Measurements from ENCODE around the gene HMG20B.
"Not testable (repeated sequence)": the region's sequence is repeated elsewhere in the genome, so short reads cannot be mapped to it uniquely, and the experiment has no call there.

Gene HMG20B

GRCh38 chr19:3572855-3573161, at the start of gene HMG20B:
TSS of gene HMG20B (plus strand) at chr19:3572944. CDS start at chr19:3573310, 366 bp downstream.
- no peak for DNase-seq

DNA sequence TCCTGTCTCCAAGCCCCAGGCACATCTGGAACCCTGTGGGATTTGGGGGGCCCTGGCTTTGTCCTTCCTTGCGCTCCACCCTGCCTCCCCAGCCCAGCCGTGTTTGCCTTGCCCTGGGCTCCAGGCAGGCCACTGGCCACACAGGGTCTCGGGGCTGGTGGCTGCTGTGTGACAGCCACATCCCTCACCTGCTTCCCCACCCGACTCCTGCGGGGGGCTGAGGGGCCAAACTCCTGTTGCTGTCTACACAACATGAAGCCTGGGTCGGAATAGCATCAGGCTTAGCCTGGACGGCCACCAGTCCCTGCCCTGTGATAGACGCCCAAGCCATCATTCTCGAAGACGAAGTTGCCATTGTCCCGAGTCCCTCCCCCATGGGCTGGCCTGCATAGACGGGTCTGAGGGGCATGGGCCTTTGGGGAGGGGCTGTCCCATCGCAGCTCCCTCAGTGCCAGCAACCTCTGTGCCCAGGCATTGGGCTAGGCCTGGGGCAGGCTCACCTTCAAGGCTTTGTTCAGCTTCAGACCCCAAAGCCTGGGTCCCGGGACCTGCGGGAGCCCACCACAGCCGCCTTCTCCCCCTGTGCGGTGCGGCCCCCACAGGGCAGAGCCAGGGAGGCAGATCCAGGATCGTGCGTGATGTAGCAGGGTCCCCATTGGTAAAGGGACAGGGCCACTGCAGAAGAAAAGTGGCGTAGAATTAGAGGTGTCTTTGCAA, 49.2 kb upstream of the HMG20B start:
- DNase-seq = no peak

DNA sequence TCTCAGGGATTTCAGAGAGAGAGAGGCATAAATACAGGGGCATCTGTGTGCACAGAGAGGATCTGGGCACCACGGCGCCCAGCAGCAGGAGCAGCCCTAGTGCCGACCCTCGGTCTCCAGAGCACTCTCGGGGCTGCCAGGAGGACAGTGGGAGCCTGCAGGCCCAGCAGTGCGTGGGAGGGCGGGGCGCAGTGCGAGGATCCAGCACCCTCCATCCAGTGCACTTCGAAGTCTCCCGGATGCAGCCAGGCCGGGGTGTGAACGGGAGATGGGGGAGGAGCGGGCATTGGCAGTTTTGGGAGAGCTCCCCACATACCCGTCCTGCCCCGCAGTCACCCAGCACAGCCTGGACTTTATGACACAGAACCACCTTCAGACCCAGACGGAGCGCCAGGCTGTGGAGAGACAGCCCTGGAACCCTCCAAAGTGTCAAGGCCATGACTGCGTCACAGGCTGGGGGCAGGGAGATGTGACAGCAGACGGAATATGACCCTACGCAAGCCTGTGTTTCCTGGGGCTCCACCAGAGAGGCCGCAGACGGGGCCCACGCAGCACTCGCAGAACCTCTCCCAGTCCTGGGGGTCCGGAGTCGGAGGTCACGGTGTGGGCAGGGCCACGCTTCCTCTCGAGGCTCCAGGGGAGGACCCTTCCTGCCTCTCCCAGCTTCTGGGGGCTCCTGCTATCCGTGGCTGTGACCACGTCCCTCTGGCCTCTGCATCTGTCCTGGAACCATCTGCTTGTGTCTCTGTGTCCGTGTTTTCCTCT, 48.5 kb upstream of the HMG20B start:
- no peak for DNase-seq

DNA sequence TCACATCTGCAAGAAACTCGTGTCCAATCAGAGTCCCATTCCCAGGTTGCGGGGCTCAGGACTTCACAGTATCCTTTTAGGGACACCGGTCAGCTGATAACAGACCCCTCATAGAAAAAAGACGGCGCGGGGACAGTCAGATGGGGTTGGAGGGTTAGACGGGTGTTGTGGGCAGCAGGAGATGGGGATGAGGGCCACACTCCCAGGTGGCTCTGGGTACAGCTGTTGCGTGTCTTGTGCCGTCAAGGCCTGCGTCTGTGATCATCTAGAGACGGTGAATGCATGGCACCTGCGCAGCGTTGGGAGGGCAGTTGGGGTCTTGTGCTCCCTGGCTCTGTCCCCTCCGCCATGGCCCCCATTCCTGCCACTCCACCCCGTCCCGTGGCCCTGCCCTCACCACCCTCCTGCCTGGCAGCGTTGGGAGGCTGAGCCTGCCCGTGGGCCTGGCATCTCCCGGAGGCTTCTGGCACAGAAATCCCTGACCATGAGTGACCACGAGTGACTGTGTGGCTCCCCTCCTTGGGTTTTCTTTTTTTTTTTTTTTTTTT, 47.8 kb upstream of the HMG20B start:
- DNase-seq = no peak

- no peak for DNase-seq
Observed at GRCh38 chr19:3526507-3527237, 46.1 kb upstream of the HMG20B start.

DNA sequence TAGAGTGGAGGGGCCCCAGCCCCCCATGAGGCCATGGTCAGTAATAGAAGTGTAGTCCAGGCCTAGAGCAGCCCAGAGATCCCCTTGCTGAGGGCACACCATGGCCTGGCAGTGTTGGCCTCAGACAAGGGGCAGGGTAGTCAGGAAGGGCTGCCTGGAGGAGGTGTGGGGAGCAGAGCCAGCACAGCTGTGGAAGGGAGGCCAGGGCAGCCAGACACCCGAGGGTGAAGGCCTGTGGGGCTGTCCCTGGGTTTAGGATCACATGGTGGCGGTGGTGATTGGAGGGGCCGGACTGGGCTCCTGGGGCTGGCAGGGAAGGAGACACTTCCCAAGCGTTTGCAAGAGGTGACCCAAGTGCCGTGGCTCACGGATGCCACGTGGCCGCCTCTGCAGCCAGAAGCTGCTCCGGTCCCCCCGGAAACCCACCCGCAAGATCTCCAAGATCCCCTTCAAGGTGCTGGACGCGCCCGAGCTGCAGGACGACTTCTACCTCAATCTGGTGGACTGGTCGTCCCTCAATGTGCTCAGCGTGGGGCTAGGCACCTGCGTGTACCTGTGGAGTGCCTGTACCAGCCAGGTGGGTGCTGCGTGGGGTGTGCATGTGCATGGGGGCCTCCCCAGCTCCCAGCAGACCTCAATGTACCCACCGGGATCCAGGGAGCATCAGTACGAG, 45.4 kb upstream of the HMG20B start:
- no peak for DNase-seq

DNA sequence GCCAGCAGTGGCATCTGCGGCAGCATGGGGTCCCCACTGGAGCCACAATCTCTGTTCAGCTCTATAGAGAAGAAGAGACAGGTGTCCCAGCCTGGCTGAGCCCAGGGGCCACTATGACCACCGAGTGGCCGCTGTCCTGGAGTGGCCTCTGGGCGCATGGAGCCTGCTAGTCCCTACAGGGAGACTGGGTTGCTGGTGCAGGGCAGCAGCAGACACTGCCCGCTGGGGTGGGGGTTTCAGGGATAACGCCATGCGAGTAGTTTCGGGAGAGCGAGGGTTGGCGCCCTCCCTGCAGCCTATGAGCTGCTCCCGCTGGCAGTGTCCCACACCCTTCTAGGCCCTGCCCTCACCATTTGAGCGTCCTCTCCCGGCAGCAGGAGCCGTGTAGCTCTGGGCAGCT, 44.7 kb upstream of the HMG20B start:
- no peak for DNase-seq

GRCh38 chr19:3528539-3529211, 44.1 kb upstream of the HMG20B start:
- DNase-seq = no peak

DNA sequence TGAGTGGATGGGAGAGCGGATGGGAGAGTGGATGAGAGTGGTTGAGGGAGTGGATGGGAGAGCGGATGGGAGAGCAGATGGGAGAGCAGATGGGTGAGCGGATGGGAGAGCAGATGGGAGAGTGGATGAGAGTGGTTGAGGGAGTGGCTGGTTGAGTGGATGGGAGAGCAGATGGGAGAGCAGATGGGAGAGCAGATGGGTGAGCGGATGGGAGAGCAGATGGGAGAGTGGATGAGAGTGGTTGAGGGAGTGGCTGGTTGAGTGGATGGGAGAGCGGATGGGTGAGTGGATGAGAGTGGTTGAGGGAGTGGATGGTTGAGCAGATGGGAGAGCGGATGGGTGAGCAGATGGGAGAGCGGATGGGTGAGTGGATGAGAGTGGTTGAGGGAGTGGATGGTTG, 43.4 kb upstream of the HMG20B start:
- DNase-seq = not testable (repeated sequence)

- no peak for DNase-seq
Observed at GRCh38 chr19:3530389-3530788, 42.4 kb upstream of the HMG20B start.

GRCh38 chr19:3531716-3532115, 41.0 kb upstream of the HMG20B start:
- no peak for DNase-seq

DNA sequence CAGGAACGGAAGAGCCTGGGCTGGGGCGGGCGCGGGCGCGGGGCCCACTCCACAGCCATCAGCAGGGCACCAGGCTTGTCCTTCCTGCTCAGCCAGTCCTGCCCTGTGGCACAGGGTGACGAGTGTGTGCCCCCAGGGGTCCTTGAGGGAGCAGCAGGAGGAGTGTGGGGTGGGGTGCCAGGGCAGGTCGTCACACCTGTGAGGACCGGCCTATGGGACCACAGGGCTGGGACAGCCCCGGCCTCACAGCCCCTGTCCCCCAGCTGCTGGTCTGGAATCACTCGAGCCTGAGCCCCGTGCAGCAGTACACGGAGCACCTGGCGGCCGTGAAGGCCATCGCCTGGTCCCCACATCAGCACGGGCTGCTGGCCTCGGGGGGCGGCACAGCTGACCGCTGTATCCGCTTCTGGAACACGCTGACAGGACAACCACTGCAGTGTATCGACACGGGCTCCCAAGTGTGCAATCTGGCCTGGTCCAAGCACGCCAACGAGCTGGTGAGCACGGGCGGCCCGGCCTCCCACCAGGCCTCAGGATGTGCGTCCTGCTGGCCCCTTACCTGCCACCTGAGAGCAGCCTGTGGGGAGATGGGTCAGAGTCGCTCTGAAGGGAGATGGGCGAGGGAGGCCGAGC, 40.5 kb upstream of the HMG20B start:
- no peak for DNase-seq

GRCh38 chr19:3533033-3533432, 39.7 kb upstream of the HMG20B start:
- no peak for DNase-seq

DNA sequence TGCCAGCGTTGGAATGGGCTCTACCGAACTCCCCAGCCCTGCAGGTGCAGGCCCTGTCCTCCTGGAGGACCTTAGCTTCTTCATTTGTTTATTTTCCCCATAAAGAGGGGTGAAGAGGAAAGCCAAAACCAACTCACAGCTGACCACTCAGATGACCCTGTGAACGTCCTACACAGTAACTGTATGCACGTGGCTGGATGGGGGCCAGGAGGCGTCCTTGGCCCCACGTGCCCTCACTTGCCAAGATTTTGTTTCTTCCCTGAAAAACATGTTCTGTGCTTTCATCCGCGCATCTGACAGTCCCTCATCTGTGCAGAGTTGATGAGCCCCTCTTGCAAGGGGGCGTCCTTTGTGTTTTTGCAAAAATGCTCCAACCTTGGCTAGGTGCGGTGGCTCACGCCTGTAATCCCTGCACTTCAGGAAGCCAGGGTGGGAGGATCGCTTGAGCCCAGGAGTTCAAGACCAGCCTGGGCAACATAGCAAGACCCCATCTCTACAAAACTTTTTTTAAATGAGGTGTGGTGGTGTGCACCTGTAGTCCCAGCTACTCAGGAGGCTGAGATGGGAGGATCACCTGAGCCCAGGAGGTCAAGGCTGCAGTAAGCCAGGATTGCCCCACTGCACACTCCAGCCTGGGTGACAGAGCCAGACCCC, 39.1 kb upstream of the HMG20B start:
- DNase-seq = no peak

DNA sequence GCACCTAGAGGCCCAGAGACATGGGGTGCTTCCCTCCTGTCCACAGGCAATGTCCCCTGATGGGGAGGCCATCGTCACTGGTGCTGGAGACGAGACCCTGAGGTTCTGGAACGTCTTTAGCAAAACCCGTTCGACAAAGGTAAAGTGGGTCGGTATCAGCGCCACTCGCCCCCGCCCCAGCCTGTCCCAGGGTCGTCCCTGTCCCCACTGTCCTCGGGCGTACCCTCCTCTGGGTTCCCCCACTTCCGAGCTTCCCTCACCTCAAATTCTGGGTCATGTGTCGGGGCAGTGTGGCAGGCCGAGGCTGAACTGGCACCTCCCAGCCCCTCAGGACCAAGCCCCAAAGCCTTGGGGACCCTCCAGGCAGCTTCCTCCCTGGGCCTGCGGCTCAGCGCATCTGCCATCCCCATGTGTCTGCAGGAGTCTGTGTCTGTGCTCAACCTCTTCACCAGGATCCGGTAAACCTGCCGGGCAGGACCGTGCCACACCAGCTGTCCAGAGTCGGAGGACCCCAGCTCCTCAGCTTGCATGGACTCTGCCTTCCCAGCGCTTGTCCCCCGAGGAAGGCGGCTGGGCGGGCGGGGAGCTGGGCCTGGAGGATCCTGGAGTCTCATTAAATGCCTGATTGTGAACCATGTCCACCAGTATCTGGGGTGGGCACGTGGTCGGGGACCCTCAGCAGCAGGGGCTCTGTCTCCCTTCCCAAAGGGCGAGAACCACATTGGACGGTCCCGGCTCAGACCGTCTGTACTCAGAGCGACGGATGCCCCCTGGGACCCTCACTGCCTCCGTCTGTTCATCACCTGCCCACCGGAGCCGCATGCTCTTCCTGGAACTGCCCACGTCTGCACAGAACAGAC, 38.1 kb upstream of the HMG20B start:
- DNase-seq = no peak

DNA sequence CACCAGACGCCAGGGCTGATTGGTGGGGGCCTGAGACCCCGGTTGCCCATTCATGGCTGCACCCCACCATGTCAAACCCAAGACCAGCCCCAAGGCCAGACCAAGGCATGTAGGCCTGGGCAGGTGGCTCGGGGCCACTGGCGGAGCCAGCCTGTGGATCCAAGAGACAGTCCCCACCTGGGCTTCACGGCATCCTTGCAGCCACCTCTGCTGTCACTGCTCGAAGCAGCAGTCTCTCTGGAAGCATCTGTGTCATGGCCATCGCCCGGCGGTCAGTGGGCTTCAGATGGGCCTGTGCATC, 37.6 kb upstream of the HMG20B start:
- no peak for DNase-seq

- DNase-seq = no peak
Observed at GRCh38 chr19:3535563-3535965, 37.2 kb upstream of the HMG20B start.

- no peak for DNase-seq
Observed at GRCh38 chr19:3535981-3536380, 36.8 kb upstream of the HMG20B start.

DNA sequence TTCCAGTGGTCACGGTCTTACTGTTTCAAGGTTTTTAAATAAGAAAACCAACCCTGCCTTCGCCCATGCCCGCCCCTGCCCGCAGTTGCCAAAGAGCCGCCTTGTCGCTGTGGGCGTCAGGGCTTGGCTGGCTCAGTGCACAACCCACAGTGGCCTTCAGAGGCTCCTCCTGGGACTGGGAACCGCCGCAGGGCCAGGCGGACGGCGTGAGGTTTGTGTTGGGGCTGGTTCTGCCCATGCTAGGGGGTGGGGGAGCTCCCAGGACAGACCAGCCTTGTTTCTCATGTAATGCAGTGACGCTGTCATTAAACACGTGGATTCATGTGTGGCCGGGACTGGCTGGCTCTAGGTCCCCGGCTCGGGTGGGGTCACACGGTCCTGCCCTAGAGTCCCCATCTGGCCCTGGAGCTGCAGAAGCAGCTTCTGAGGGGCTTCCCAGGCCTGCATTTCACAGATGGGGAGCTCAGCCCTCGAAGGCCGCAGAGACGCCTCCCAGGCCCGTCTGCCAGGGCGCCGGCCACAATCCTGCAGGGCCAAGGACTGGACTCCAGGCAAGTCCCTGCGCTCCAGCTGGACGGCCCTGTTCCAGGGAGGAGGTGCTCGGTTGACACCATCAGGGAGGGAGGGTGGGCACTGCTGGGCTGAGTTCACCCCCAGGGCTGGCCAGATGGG, 36.2 kb upstream of the HMG20B start:
- no peak for DNase-seq

DNA sequence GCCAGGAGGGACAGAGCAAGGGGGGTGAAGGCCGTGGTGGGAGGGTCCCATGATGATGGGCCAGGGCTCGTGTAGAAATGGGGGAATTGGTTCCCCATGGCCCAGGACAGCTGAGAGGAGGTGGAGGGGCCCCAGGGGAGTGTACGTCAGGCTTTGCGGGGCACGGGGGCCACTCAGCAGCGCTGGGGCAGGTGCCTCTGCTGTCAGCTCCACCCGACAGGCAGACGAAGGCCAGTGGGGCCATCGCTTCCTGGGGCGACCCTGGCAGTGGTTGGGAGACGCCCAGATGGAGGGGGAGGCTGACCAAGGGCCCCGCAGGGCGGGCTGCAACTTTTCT, 35.7 kb upstream of the HMG20B start:
- no peak for DNase-seq

Data from COR-L47 (cell line).